GM10847 (cell line): Measurements from ENCODE around the gene CBLN3.

ENCODE experiments used
- POLR2A ChIP-seq: IDR thresholded peaks from 2 replicates; pipeline ENCODE4 v1.6.1; 2011; ENCODE audit not compliant: insufficient read length; ENCODE audit errors: extremely low read depth

Gene CBLN3

GRCh38 chr14:24431569-24432258, 2.2 kb upstream of the CBLN3 start:
- no peak for TF ChIP-seq POLR2A

- peak; percentile 36 for TF ChIP-seq POLR2A
Measured at GRCh38 chr14:24430682-24431568, 1.5 kb upstream of the CBLN3 start.

- TF ChIP-seq POLR2A: no peak
Measured at GRCh38 chr14:24430143-24430681, 744 bp upstream of the CBLN3 start.

DNA sequence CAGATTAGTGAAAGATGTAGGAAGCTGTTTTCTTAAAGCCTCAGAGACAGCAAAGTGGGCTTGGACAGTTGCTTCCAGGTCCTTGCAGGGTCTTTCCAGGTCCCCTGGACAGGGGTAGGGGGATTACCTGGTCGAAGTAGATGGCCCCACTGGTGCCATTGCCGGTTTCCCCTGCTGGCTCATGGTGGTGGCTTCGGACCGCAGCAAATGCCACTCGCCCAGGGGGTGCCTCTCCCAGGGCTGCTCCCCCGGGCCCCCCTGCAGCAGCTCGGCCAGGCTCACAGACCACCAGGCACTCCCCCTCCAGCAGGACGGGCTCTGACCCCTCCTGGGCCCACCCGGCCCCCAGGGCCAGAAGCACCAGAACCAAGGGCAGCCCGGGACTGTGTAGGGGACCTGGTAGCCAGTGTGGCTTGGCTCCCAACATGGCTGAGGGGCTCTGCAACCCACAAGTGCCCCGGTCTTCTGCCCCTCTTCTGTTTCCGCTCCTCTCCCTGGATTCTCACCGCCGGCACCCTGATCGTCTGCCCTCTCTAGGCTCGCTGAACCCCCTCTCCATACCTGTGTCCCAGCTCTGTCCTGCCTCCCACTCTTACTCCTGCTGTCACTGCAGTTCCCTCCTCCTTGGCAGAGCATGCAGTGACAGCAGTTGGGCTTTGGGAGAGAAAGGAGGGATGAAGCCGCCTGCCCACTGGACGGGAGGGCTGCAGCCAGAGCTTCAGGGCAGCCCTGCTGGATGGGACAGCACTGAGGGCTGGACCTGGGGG, 657 bp downstream of the CBLN3 start:
- no peak for TF ChIP-seq POLR2A

DNA sequence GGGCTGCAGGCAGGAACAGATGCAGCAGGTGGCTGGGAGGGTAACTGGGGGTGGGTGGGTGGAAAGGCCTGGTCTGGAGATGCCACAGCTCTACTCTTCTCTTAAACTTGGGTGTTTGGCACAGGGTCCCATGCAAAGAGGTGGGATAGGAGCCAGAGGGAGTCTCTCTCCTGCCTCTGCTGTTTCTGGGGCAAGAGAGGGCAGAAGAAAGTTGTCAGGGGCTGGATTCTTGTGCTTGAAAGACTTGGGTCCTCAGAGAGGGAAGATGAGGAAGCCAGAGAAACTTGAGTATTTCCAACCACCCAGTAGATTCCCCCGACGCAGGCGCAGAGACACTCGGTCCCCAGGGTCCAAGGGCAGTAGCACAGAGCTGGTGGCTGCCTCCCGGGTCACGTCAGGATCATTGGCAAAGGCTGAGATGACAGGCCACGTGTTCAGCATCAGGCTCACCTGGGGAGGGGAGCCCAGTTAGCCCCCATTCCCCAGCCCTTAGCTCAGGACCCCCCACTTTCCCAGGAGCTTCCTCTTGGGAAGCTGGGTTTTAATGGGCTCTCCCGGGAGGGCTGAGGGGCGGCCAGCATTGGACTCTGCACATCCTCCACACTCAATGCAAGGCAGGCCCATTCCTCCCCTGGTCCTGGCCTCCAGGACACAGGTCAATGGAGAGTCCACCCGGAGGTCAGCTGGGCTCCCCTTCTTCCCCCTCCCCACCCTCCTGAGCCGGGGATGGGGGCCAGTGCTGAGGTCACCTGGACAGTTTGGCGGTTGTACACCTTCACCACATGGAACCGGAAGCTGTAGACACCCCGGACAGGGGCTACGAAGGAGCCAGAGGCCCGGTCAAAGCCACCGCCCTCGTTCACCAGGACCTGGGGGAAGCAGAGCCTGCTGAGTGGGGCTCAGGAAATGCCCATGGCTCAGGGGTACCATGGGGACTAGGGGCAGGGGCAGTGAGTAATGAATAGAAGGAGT, 1.6 kb downstream of the CBLN3 start:
- no peak for TF ChIP-seq POLR2A

GRCh38 chr14:24426912-24427536, 2.4 kb downstream of the CBLN3 start:
- TF ChIP-seq POLR2A: no peak

- TF ChIP-seq POLR2A: no peak
Measured at GRCh38 chr14:24426150-24426911, 3.1 kb downstream of the CBLN3 start.

- no peak for TF ChIP-seq POLR2A
Measured at GRCh38 chr14:24425704-24426103, 3.8 kb downstream of the CBLN3 start.

- TF ChIP-seq POLR2A: no peak
Measured at GRCh38 chr14:24422694-24423601, 6.5 kb downstream of the CBLN3 start.

- TF ChIP-seq POLR2A: no peak
Measured at GRCh38 chr14:24422261-24422660, 7.2 kb downstream of the CBLN3 start.

GRCh38 chr14:24418492-24418873, 11.0 kb downstream of the CBLN3 start:
- TF ChIP-seq POLR2A: no peak

- no peak for TF ChIP-seq POLR2A
Measured at GRCh38 chr14:24417832-24418491, 11.5 kb downstream of the CBLN3 start.
